Neutrophil (primary cell): ENCODE data around the gene NACC2.

Experiments
- H3K27ac ChIP-seq: fragments of 200-600 bp; sonication (generic); 2 replicates; pipeline ENCODE4 v1.5.1; 2016; ENCODE audit warnings: mild to moderate bottlenecking, moderate library complexity
- H3K27me3 ChIP-seq: fragments of 200-600 bp; sonication (generic); 2 replicates; pipeline ENCODE4 v1.6.0; 2016; ENCODE audit warnings: mild to moderate bottlenecking
- H3K36me3 ChIP-seq: fragments of 200-600 bp; sonication (generic); 2 replicates; pipeline ENCODE4 v1.5.1; 2017
- H3K4me1 ChIP-seq, 2 experiments: fragments of 200-600 bp in 1 of 2; sonication (generic) in 1 of 2; 1 replicate in 1 of 2; 2 replicates in 1 of 2; pipeline versions ENCODE4 v1.5.1 to v1.6.1; 2013 to 2016; ENCODE audit warnings: low read depth in 1 of 2, low read length in 1 of 2, mild to moderate bottlenecking in 1 of 2, moderate library complexity in 1 of 2; ENCODE audit not compliant: control insufficient read depth in 1 of 2, insufficient read depth in 1 of 2
- H3K4me3 ChIP-seq, 2 experiments: fragments of 200-600 bp in 1 of 2; sonication (generic) in 1 of 2; 1 replicate in 1 of 2; 2 replicates in 1 of 2; pipeline ENCODE4 v1.5.1; 2013 to 2016; ENCODE audit warnings: low read depth in 1 of 2, low read length in 1 of 2, mild to moderate bottlenecking in 1 of 2, moderate library complexity in 1 of 2
- H3K9me3 ChIP-seq: fragments of 200-600 bp; sonication (generic); 2 replicates; pipeline ENCODE4 v1.5.1; 2016
- CTCF ChIP-seq: fragments of 200-600 bp; sonication (generic); IDR thresholded peaks from 2 replicates; pipeline ENCODE4 v1.5.1; 2016; ENCODE audit warnings: antibody characterized with exemption

NACC2 gene

GRCh38 chr9:136059321-136059791 lies 35.7 kb downstream of the NACC2 start:
- TF ChIP-seq CTCF, result no peak
- H3K27ac ChIP-seq, result no peak overlapping the region
- peaks cover 11 to 20% of the 10 kb centered on the region in 2 experiments for H3K4me1 ChIP-seq
- no peaks in the 10 kb centered on the region for H3K9me3 ChIP-seq
- H3K36me3 ChIP-seq, result peaks cover 9% of the 10 kb centered on the region
- H3K27me3 ChIP-seq, result peaks cover 2% of the 10 kb centered on the region
- H3K4me3 ChIP-seq, result no peak overlapping the region

- Histone ChIP-seq H3K27me3 (peaks cover 7% of the 10 kb centered on the region), H3K9me3 (no peaks in the 10 kb centered on the region), H3K4me1 (peaks cover 11 to 20% of the 10 kb centered on the region in 2 experiments), H3K4me3 (no peak overlapping the region), H3K36me3 (peaks cover 9% of the 10 kb centered on the region), H3K27ac (no peak overlapping the region)
- no peak for TF ChIP-seq CTCF
These were observed 36.2 kb downstream of the NACC2 start for GRCh38 chr9:136058801-136059302.

- Histone ChIP-seq H3K27ac (no peak overlapping the region), H3K4me3 (no peak overlapping the region), H3K36me3 (peaks cover 9% of the 10 kb centered on the region), H3K4me1 (peaks cover 11 to 26% of the 10 kb centered on the region in 2 experiments), H3K27me3 (peaks cover 14% of the 10 kb centered on the region), H3K9me3 (no peaks in the 10 kb centered on the region)
- no peak for TF ChIP-seq CTCF
These were observed 37.0 kb downstream of the NACC2 start for GRCh38 chr9:136058084-136058483.

GRCh38 chr9:136057236-136058081 lies 37.6 kb downstream of the NACC2 start:
- Histone ChIP-seq H3K9me3 (no peaks in the 10 kb centered on the region), H3K4me3 (no peak overlapping the region), H3K4me1 (peaks cover 16 to 32% of the 10 kb centered on the region in 2 experiments), H3K36me3 (peaks cover 3% of the 10 kb centered on the region), H3K27ac (no peak overlapping the region), H3K27me3 (peaks cover 20% of the 10 kb centered on the region)
- no peak for TF ChIP-seq CTCF

GRCh38 chr9:136056546-136057235 lies 38.4 kb downstream of the NACC2 start:
- peaks cover 20% of the 10 kb centered on the region for H3K27me3 ChIP-seq
- no peaks in the 10 kb centered on the region for H3K9me3 ChIP-seq
- no peaks in the 10 kb centered on the region for H3K36me3 ChIP-seq
- H3K4me3 ChIP-seq, result no peak overlapping the region
- no peak for TF ChIP-seq CTCF
- peaks cover 21 to 36% of the 10 kb centered on the region in 2 experiments for H3K4me1 ChIP-seq
- no peak overlapping the region for H3K27ac ChIP-seq
